ENCODE data around the gene VIPR2.

Gene VIPR2

GRCh38 chr7:159109653-159110035, 35.0 kb downstream of the VIPR2 start:
- no peak for TF ChIP-seq POLR2AphosphoS5 (IDR thresholded peaks at IDR 0.05; ENCODE audit: low read depth, low read length)

GRCh38 chr7:159108941-159109652, 35.6 kb downstream of the VIPR2 start:
- no peak for TF ChIP-seq POLR2AphosphoS5 (IDR thresholded peaks at IDR 0.05; ENCODE audit: low read depth, low read length)
- TF ChIP-seq FOXP2 (optimal IDR thresholded peaks at IDR 0.05; ENCODE audit: borderline replicate concordance, extremely low read depth, extremely low read length, insufficient read depth), result no peak
- TF ChIP-seq TAF1 (IDR thresholded peaks at IDR 0.05; ENCODE audit: borderline replicate concordance, insufficient read depth, low read length), result no peak
- no peak for TF ChIP-seq REST (IDR thresholded peaks at IDR 0.05; ENCODE audit: insufficient read depth in 1 of 2, low read depth in 2 of 2, low read length in 2 of 2)
- TF ChIP-seq SIN3A (IDR thresholded peaks at IDR 0.05; ENCODE audit: borderline replicate concordance, insufficient read depth, low read length), result no peak

GRCh38 chr7:159108491-159108890, 36.2 kb downstream of the VIPR2 start:
- TF ChIP-seq FOXP2 (optimal IDR thresholded peaks at IDR 0.05; ENCODE audit: borderline replicate concordance, extremely low read depth, extremely low read length, insufficient read depth), result no peak

- no peak for TF ChIP-seq SIN3A (IDR thresholded peaks at IDR 0.05; ENCODE audit: borderline replicate concordance, insufficient read depth, low read length)
- no peak for TF ChIP-seq TAF1 (IDR thresholded peaks at IDR 0.05; ENCODE audit: borderline replicate concordance, insufficient read depth, low read length)
- TF ChIP-seq REST (IDR thresholded peaks at IDR 0.05; ENCODE audit: insufficient read depth in 1 of 2, low read depth in 2 of 2, low read length in 2 of 2), result no peak
- TF ChIP-seq POLR2AphosphoS5 (IDR thresholded peaks at IDR 0.05; ENCODE audit: low read depth, low read length), result no peak
- TF ChIP-seq FOXP2 (optimal IDR thresholded peaks at IDR 0.05; ENCODE audit: borderline replicate concordance, extremely low read depth, extremely low read length, insufficient read depth), result no peak
These were observed 37.3 kb downstream of the VIPR2 start for GRCh38 chr7:159107161-159107892.

- TF ChIP-seq FOXP2 (optimal IDR thresholded peaks at IDR 0.05; ENCODE audit: borderline replicate concordance, extremely low read depth, extremely low read length, insufficient read depth), result no peak
- TF ChIP-seq SIN3A (IDR thresholded peaks at IDR 0.05; ENCODE audit: borderline replicate concordance, insufficient read depth, low read length), result no peak
- no peak for TF ChIP-seq REST (IDR thresholded peaks at IDR 0.05; ENCODE audit: insufficient read depth in 1 of 2, low read depth in 2 of 2, low read length in 2 of 2)
- no peak for TF ChIP-seq POLR2AphosphoS5 (IDR thresholded peaks at IDR 0.05; ENCODE audit: low read depth, low read length)
- TF ChIP-seq TAF1 (IDR thresholded peaks at IDR 0.05; ENCODE audit: borderline replicate concordance, insufficient read depth, low read length), result no peak
These were observed 38.5 kb downstream of the VIPR2 start for GRCh38 chr7:159105832-159106811.
